H1 (cell line): Measurements from ENCODE around the gene AGBL4. TPM values are rescaled to one million over a fixed set of nuclear protein-coding genes. Genes with fewer than 3 reads are reported as not detected.

Experiments used
- CTCF ChIA-PET: fragments of 300-600 bp; sonication (Branson Sonifier 250); formaldehyde crosslinking; loops from one replicate; lab custom pipeline; 2021; ENCODE audit not compliant: partially characterized antibody; lab: Charles Lee
- POLR2A ChIA-PET: fragments of 300-600 bp; sonication (Branson Sonifier 250); formaldehyde crosslinking; loops from one replicate; lab custom pipeline; 2021; ENCODE audit warnings: inconsistent platforms; ENCODE audit not compliant: partially characterized antibody; lab: Charles Lee
- DNase-seq, 2 experiments: peaks; one replicate each; pipeline versions ENCODE4 v3.0.0 to v3.0.0-alpha.2; 2010 to 2022; ENCODE audit warnings: low spot score in 2 of 2, low read depth in 1 of 2, mixed read lengths in 1 of 2
- FAIRE-seq: peaks from 2 replicates; lab custom pipeline; 2011; peaks lifted over from hg19 to GRCh38; lab: Jason Lieb, UNC
- H2AFZ ChIP-seq: 2 replicates; pipeline ENCODE4 v1.8.1; 2012; ENCODE audit warnings: low read length, inconsistent platforms
- H2AK5ac ChIP-seq: 2 replicates; pipeline ENCODE4 v1.6.1; 2013; ENCODE audit warnings: low read depth, low read length
- H2BK120ac ChIP-seq: replicated peaks from 2 replicates; pipeline ENCODE3; 2013; ENCODE audit warnings: low read depth, low read length, inconsistent platforms
- H2BK12ac ChIP-seq: 2 replicates; pipeline ENCODE4 v1.6.1; 2013; ENCODE audit warnings: low read depth, low read length
- H2BK15ac ChIP-seq: 2 replicates; pipeline ENCODE4 v1.6.1; 2013; ENCODE audit warnings: low read length
- H2BK20ac ChIP-seq: 2 replicates; pipeline ENCODE4 v1.6.1; 2013; ENCODE audit warnings: low read length
- H2BK5ac ChIP-seq: 2 replicates; pipeline ENCODE4 v1.6.1; 2013; ENCODE audit warnings: low read depth, low read length
- H3K14ac ChIP-seq: 2 replicates; pipeline ENCODE4 v1.6.1; 2013; ENCODE audit warnings: inconsistent platforms; ENCODE audit not compliant: insufficient read length
- H3K18ac ChIP-seq: 2 replicates; pipeline ENCODE4 v1.6.1; 2013; ENCODE audit warnings: low read length; ENCODE audit errors: extremely low read depth
- H3K23ac ChIP-seq: 2 replicates; pipeline ENCODE4 v1.6.1; 2013; ENCODE audit warnings: inconsistent platforms; ENCODE audit not compliant: insufficient read length
- H3K23me2 ChIP-seq: 2 replicates; pipeline ENCODE4 v1.6.1; 2013; ENCODE audit warnings: low read depth, low read length
- H3K27ac ChIP-seq: 2 replicates; pipeline ENCODE4 v1.6.1; 2011; ENCODE audit warnings: low read depth, low read length, inconsistent platforms
- H3K27me3 ChIP-seq, 4 experiments: replicated peaks in 1 of 4; 1 replicate in 1 of 4; 2 replicates in 3 of 4; pipeline versions ENCODE4 v1.6.1 to v1.8.1; 2011 to 2013; ENCODE audit warnings: low read length in 3 of 4, mild to moderate bottlenecking in 3 of 4, inconsistent platforms in 2 of 4, mixed read lengths in 2 of 4, moderate library complexity in 1 of 4; ENCODE audit not compliant: control insufficient read depth in 3 of 4, insufficient read depth in 3 of 4; ENCODE audit errors: extremely low read depth in 1 of 4
- H3K36me3 ChIP-seq, 4 experiments: 2 replicates each; pipeline versions ENCODE4 v1.6.1 to v1.8.1; 2011 to 2013; ENCODE audit warnings: mild to moderate bottlenecking in 4 of 4, low read length in 3 of 4, moderate library complexity in 2 of 4, control low read depth in 1 of 4, inconsistent platforms in 1 of 4; ENCODE audit not compliant: insufficient read depth in 4 of 4, control insufficient read depth in 2 of 4
- H3K4ac ChIP-seq: replicated peaks from 2 replicates; pipeline ENCODE3; 2013; ENCODE audit warnings: low read length, low read depth, mixed read lengths, inconsistent platforms; ENCODE audit not compliant: insufficient read length
- H3K4me1 ChIP-seq, 4 experiments: replicated peaks in 1 of 4; 1 replicate in 1 of 4; 2 replicates in 3 of 4; pipeline versions ENCODE4 v1.6.1 to v1.8.1; 2011 to 2013; ENCODE audit warnings: low read length in 3 of 4, inconsistent platforms in 2 of 4, mixed read lengths in 1 of 4; ENCODE audit not compliant: insufficient read depth in 4 of 4, control insufficient read depth in 3 of 4
- H3K4me2 ChIP-seq, 2 experiments: 2 replicates each; pipeline versions ENCODE4 v1.6.1 to v1.8.1; 2011 to 2013; ENCODE audit warnings: low read depth in 2 of 2, low read length in 2 of 2, control low read depth in 1 of 2, inconsistent platforms in 1 of 2, mild to moderate bottlenecking in 1 of 2; ENCODE audit not compliant: insufficient read depth in 1 of 2
- H3K4me3 ChIP-seq, 4 experiments: fragments of 200-600, 300-600 bp in 1 of 4; sonication (generic), shearing (Covaris generic), sonication (Bioruptor Twin) in 1 of 4; 2 replicates each; pipeline versions ENCODE4 v1.5.1 to v1.8.1; 2011 to 2016; ENCODE audit warnings: low read length in 4 of 4, low read depth in 3 of 4, control low read depth in 2 of 4, inconsistent platforms in 2 of 4, mild to moderate bottlenecking in 2 of 4, mixed read lengths in 1 of 4, moderate library complexity in 1 of 4; ENCODE audit not compliant: insufficient read depth in 2 of 4; ENCODE audit errors: extremely low read depth in 1 of 4
- H3K56ac ChIP-seq: replicated peaks from 2 replicates; pipeline ENCODE3; 2013; ENCODE audit warnings: low read depth, mild to moderate bottlenecking, mixed read lengths, low read length, inconsistent platforms; ENCODE audit not compliant: insufficient read length
- H3K79me1 ChIP-seq: 2 replicates; pipeline ENCODE4 v1.6.1; 2013; ENCODE audit warnings: low read depth, low read length, control low read depth
- H3K79me2 ChIP-seq, 2 experiments: 2 replicates each; pipeline versions ENCODE4 v1.6.1 to v1.8.1; 2012 to 2013; ENCODE audit warnings: low read length in 2 of 2, mild to moderate bottlenecking in 2 of 2, inconsistent platforms in 1 of 2; ENCODE audit not compliant: insufficient read depth in 2 of 2, control insufficient read depth in 1 of 2
- H3K9ac ChIP-seq, 4 experiments: replicated peaks in 1 of 4; 1 replicate in 1 of 4; 2 replicates in 3 of 4; pipeline versions ENCODE4 v1.6.1 to v1.8.1; 2011 to 2013; ENCODE audit warnings: low read depth in 3 of 4, low read length in 3 of 4, control low read depth in 2 of 4, mild to moderate bottlenecking in 2 of 4, moderate library complexity in 2 of 4, inconsistent platforms in 1 of 4; ENCODE audit errors: extremely low read depth in 1 of 4
- H3K9me3 ChIP-seq, 2 experiments: 2 replicates each; pipeline versions ENCODE4 v1.6.1 to v1.8.1; 2012 to 2013; ENCODE audit warnings: mild to moderate bottlenecking in 2 of 2, moderate library complexity in 2 of 2, control low read depth in 1 of 2, inconsistent platforms in 1 of 2, low read depth in 1 of 2, low read length in 1 of 2, mixed read lengths in 1 of 2; ENCODE audit not compliant: insufficient read depth in 2 of 2
- H4K20me1 ChIP-seq, 2 experiments: replicated peaks in 1 of 2; 2 replicates each; pipeline versions ENCODE3 to v1.8.1; 2011 to 2013; ENCODE audit warnings: inconsistent platforms in 2 of 2, low read length in 2 of 2, mild to moderate bottlenecking in 1 of 2; ENCODE audit not compliant: insufficient read depth in 2 of 2, control insufficient read depth in 1 of 2
- H4K5ac ChIP-seq: 2 replicates; pipeline ENCODE4 v1.6.1; 2013; ENCODE audit warnings: low read length, low read depth, mixed read lengths, inconsistent platforms; ENCODE audit not compliant: insufficient read length
- H4K8ac ChIP-seq: 2 replicates; pipeline ENCODE4 v1.8.0; 2013; ENCODE audit warnings: mild to moderate bottlenecking, moderate library complexity, low read length, inconsistent platforms; ENCODE audit not compliant: insufficient read depth; ENCODE audit errors: extremely low read depth
- H4K91ac ChIP-seq: replicated peaks from 2 replicates; pipeline ENCODE3; 2013; ENCODE audit warnings: low read length, mixed read lengths, inconsistent platforms; ENCODE audit not compliant: insufficient read length
- CTCF ChIP-seq, 3 experiments: IDR thresholded peaks; 1 replicate in 2 of 3; 2 replicates in 1 of 3; pipeline versions ENCODE4 v1.5.1 to v1.6.1; 2011; ENCODE audit warnings: low read length in 3 of 3, mild to moderate bottlenecking in 3 of 3, inconsistent platforms in 2 of 3, low read depth in 1 of 3, moderate library complexity in 1 of 3; ENCODE audit not compliant: insufficient read depth in 1 of 3; ENCODE audit errors: control extremely low read depth in 1 of 3
- HDAC2 ChIP-seq, 2 experiments: fragments of 300-600 bp in 1 of 2; sonication (generic) in 1 of 2; IDR thresholded peaks; 2 replicates each; pipeline ENCODE4 v1.6.1; 2011 to 2012; ENCODE audit warnings: low read depth in 2 of 2, low read length in 2 of 2, mild to moderate bottlenecking in 2 of 2, moderate library complexity in 2 of 2, borderline replicate concordance in 1 of 2, inconsistent platforms in 1 of 2
- KDM1A ChIP-seq: fragments of 200-600, 300-600 bp; sonication (generic); IDR thresholded peaks from 2 replicates; pipeline ENCODE4 v1.7.1; 2016; ENCODE audit warnings: mild to moderate bottlenecking, low read length, borderline replicate concordance
- KDM4A ChIP-seq: IDR thresholded peaks from one replicate; pipeline ENCODE4 v1.7.1; 2012; ENCODE audit warnings: low read depth, mild to moderate bottlenecking, moderate library complexity, low read length, inconsistent platforms; ENCODE audit not compliant: severe bottlenecking
- NRF1 ChIP-seq: IDR thresholded peaks from 2 replicates; pipeline ENCODE4 v1.6.1; 2011; ENCODE audit warnings: mild to moderate bottlenecking, low read depth, low read length, improper control_type of control experiment
- SP4 ChIP-seq: IDR thresholded peaks from 2 replicates; pipeline ENCODE4 v1.6.1; 2012; ENCODE audit warnings: low read length, inconsistent platforms
- TCF12 ChIP-seq: IDR thresholded peaks from 2 replicates; pipeline ENCODE4 v1.6.1; 2011; ENCODE audit warnings: low read depth, mild to moderate bottlenecking, low read length
- polyA plus RNA-seq, 7 experiments: library from polyadenylated mRNA; depleted of rRNA in 3 of 7; stranded (reverse) in 5 of 7; unstranded in 2 of 7; fragments of >200 nt in 5 of 7; fragments of 200-250 nt in 2 of 7; gene quantifications; 1 replicate in 5 of 7; 2 replicates in 1 of 7; 4 replicates in 1 of 7; pipeline versions ENCODE4 v1.2.1 to v1.2.3, GENCODE V29; 2011 to 2013; ENCODE audit warnings: missing spikeins in 2 of 7, mixed read lengths in 2 of 7
- total RNA-seq: library from RNA; stranded (reverse); fragmentation: NEBNext Ultra II Directional; extraction: Animal tissue kit (Norgen Biotek cat#: 25700); gene quantifications from 2 replicates; pipeline ENCODE4 v1.2.1, GENCODE V29; 2021

The AGBL4 gene
- total and polyA plus RNA-seq, 2 of the 8 experiments (the other 6 are each of a cell fraction or from before 2014, with no cell fraction given) = 0.41 to 0.45 TPM

GRCh38 chr1:49356594-49356993 is 667.2 kb downstream of the AGBL4 start:
- no peak overlapping the region for H3K4me2 ChIP-seq
- H3K4me3 ChIP-seq = no peak overlapping the region
- peaks cover 68 to 70% of the 10 kb centered on the region in 2 experiments for H3K9me3 ChIP-seq

More at GRCh38 chr1:49356594-49356993, 667.2 kb downstream of the AGBL4 start:
- Histone ChIP-seq H3K23me2 (no peaks in the 10 kb centered on the region), H3K4ac (no peak overlapping the region), H4K8ac (no peak overlapping the region), H3K18ac (no peak overlapping the region), H2BK20ac (no peak overlapping the region), H3K9ac (no peak overlapping the region), H4K5ac (no peak overlapping the region), H2AFZ (no peak overlapping the region), H3K4me1 (no peaks in the 10 kb centered on the region), H3K79me1 (no peaks in the 10 kb centered on the region), H3K36me3 (no peaks in the 10 kb centered on the region; a peak in 1 of 8 replicates), H3K56ac (no peak overlapping the region), H3K23ac (no peak overlapping the region), H2BK15ac (no peak overlapping the region), H2BK12ac (no peak overlapping the region), H2BK120ac (no peak overlapping the region), H2BK5ac (no peak overlapping the region), H3K27ac (no peak overlapping the region), H3K79me2 (no peaks in the 10 kb centered on the region), H3K27me3 (no peaks in the 10 kb centered on the region; a peak in 1 of 7 replicates), H3K14ac (no peak overlapping the region), H4K91ac (no peak overlapping the region), H2AK5ac (no peak overlapping the region), H4K20me1 (no peaks in the 10 kb centered on the region)
- TF ChIP-seq NRF1 = no peak
- TF ChIP-seq CTCF (IDR thresholded peaks at IDR 0.05; ENCODE audit: control extremely low read depth in 1 of 3, insufficient read depth in 1 of 3, low read depth in 1 of 3, low read length in 3 of 3) = no peak
- TF ChIP-seq TCF12 = no peak
- no peak for TF ChIP-seq KDM1A
- no peak for TF ChIP-seq KDM4A
- TF ChIP-seq HDAC2 (IDR thresholded peaks at IDR 0.05; ENCODE audit: borderline replicate concordance in 1 of 2, low read depth in 2 of 2, low read length in 2 of 2) = no peak
- TF ChIP-seq SP4 = no peak
- CTCF ChIA-PET = interaction anchor here (0.6 kb wide), 1 partner anchor 500 kb away, joined by 4 read pairs; no protein-coding TSS in a partner anchor
- POLR2A ChIA-PET = no interaction called here
- DNase-seq (no peak), FAIRE-seq (no peak)
